WI38 (cell line): ENCODE data around the gene FMNL1.
A peak's percentile ranks its signal among the peaks of the same experiment; 100 is the strongest.

Source experiments
- H3K4me3 ChIP-seq: 2 replicates; pipeline ENCODE4 v1.5.1; 2011; ENCODE audit warnings: low read depth, mild to moderate bottlenecking, control low read depth, low read length
- CTCF ChIP-seq: IDR thresholded peaks from 2 replicates; pipeline ENCODE4 v1.5.1; 2012; ENCODE audit warnings: low read depth, mild to moderate bottlenecking, control low read depth, low read length

FMNL1 gene

GRCh38 chr17:45221081-45222013, at the start of gene FMNL1:
FMNL1 (plus strand) TSS chr17:45221885; CDS start chr17:45222125, 240 bp downstream.
- peak within 1 kb of the TSS; percentile 53 for H3K4me3 ChIP-seq
- no peak for TF ChIP-seq CTCF

- no peak for TF ChIP-seq CTCF
- H3K4me3 ChIP-seq = no peak overlapping the region
Observed at GRCh38 chr17:45172232-45172540, 49.5 kb upstream of the FMNL1 start.

GRCh38 chr17:45172541-45173286, 49.0 kb upstream of the FMNL1 start:
- H3K4me3 ChIP-seq = no peak overlapping the region
- no peak for TF ChIP-seq CTCF

GRCh38 chr17:45175759-45176115, 45.9 kb upstream of the FMNL1 start:
- H3K4me3 ChIP-seq = no peak overlapping the region
- TF ChIP-seq CTCF = no peak

- no peak overlapping the region for H3K4me3 ChIP-seq
- TF ChIP-seq CTCF = no peak
Observed at GRCh38 chr17:45177563-45177962, 44.1 kb upstream of the FMNL1 start.

GRCh38 chr17:45184144-45184543, 37.5 kb upstream of the FMNL1 start:
- no peak overlapping the region for H3K4me3 ChIP-seq
- no peak for TF ChIP-seq CTCF

GRCh38 chr17:45186801-45187354, 34.8 kb upstream of the FMNL1 start:
- no peak for TF ChIP-seq CTCF
- H3K4me3 ChIP-seq = no peak overlapping the region
